GM12865 (cell line): ENCODE measurements around the gene MYL9.

ENCODE experiments used
- DNase-seq: peaks from one replicate; pipeline ENCODE4 v3.0.0; 2010; ENCODE audit warnings: low read depth
- H3K4me3 ChIP-seq: 2 replicates; pipeline ENCODE4 v1.5.1; 2011; ENCODE audit warnings: mild to moderate bottlenecking, low read depth, low read length, control low read depth
- CTCF ChIP-seq: IDR thresholded peaks from 2 replicates; pipeline ENCODE4 v1.5.1; 2011; ENCODE audit warnings: low read length, control low read depth, low read depth, inconsistent platforms; ENCODE audit not compliant: insufficient read depth; ENCODE audit errors: missing control alignments

The MYL9 gene

GRCh38 chr20:36544134-36545018 lies 3.1 kb downstream of the MYL9 start:
- no peak overlapping the region for H3K4me3 ChIP-seq
- no peak for DNase-seq
- TF ChIP-seq CTCF: no peak

- no peak overlapping the region for H3K4me3 ChIP-seq
- TF ChIP-seq CTCF: no peak
These were observed 4.9 kb downstream of the MYL9 start for GRCh38 chr20:36546111-36546736.

GRCh38 chr20:36547186-36548005 lies 6.1 kb downstream of the MYL9 start:
- no peak overlapping the region for H3K4me3 ChIP-seq
- no peak for TF ChIP-seq CTCF
- DNase-seq: no peak

More at GRCh38 chr20:36546111-36546736, 4.9 kb downstream of the MYL9 start:
- no peak for DNase-seq

GRCh38 chr20:36548006-36548315 lies 6.6 kb downstream of the MYL9 start:
- H3K4me3 ChIP-seq: no peak overlapping the region
- no peak for DNase-seq
- TF ChIP-seq CTCF: no peak

- H3K4me3 ChIP-seq: no peak overlapping the region
- DNase-seq: no peak
- no peak for TF ChIP-seq CTCF
These were observed 7.6 kb downstream of the MYL9 start for GRCh38 chr20:36548704-36549627.

- no peak overlapping the region for H3K4me3 ChIP-seq
- DNase-seq: no peak
- TF ChIP-seq CTCF: no peak
These were observed 8.3 kb downstream of the MYL9 start for GRCh38 chr20:36549628-36549941.
